K562 (cell line): ENCODE results near the gene ZNF862. TPM values are rescaled to one million over a fixed set of nuclear protein-coding genes. Genes with fewer than 3 reads are reported as not detected.

Experiments
- ADNP ChIP-seq: fragments of 200-800 bp; sonication (Bioruptor generic); IDR thresholded peaks from 2 replicates; pipeline ENCODE4 v1.6.1; 2016; ENCODE audit warnings: missing genetic modification characterization, missing compliant biosample characterization
- ARID2 ChIP-seq: fragments of 450-650 bp; IDR thresholded peaks from 2 replicates; pipeline ENCODE4 v1.6.1; 2017; ENCODE audit warnings: antibody characterized with exemption, mild to moderate bottlenecking
- BMI1 ChIP-seq: fragments of 150-350 bp; IDR thresholded peaks from 2 replicates; pipeline ENCODE4 v1.6.1; 2014; ENCODE audit warnings: low read length
- CBX2 ChIP-seq: fragments of 200-600 bp; sonication (generic); IDR thresholded peaks from one replicate; pipeline ENCODE4 v1.6.1; 2012; ENCODE audit warnings: mild to moderate bottlenecking, low read length, inconsistent platforms; ENCODE audit not compliant: insufficient read depth, poor library complexity, severe bottlenecking
- EP400 ChIP-seq: fragments of 450-650 bp; IDR thresholded peaks from 2 replicates; pipeline ENCODE4 v1.6.1; 2017; ENCODE audit warnings: antibody characterized with exemption, mild to moderate bottlenecking, moderate library complexity
- ESRRA ChIP-seq: fragments of 450-650 bp; IDR thresholded peaks from 2 replicates; pipeline ENCODE4 v1.6.1; 2014; ENCODE audit warnings: low read depth, mild to moderate bottlenecking, moderate library complexity, borderline replicate concordance
- MAFF ChIP-seq: IDR thresholded peaks from 2 replicates; pipeline ENCODE4 v1.6.1; 2012; ENCODE audit warnings: low read length, improper control_type of control experiment
- NFIC ChIP-seq: fragments of 450-650 bp; IDR thresholded peaks from 2 replicates; pipeline ENCODE4 v1.6.1; 2017; ENCODE audit warnings: mild to moderate bottlenecking, inconsistent platforms
- PCBP2 ChIP-seq: fragments of 200-400 bp; formaldehyde crosslinking; IDR thresholded peaks from 2 replicates; pipeline ENCODE4 v1.6.1; 2018; ENCODE audit warnings: low read length, low read depth, mild to moderate bottlenecking, moderate library complexity; ENCODE audit not compliant: poor library complexity, severe bottlenecking
- POLR2B ChIP-seq: fragments of 450-650 bp; IDR thresholded peaks from 2 replicates; pipeline ENCODE4 v1.6.1; 2018; ENCODE audit warnings: low read depth; ENCODE audit not compliant: partially characterized antibody
- RAD21 ChIP-seq, 2 experiments: fragments of 250-450 bp in 1 of 2; fragments of 450-650 bp in 1 of 2; sonication (Bioruptor Pico) in 1 of 2; formaldehyde crosslinking in 1 of 2; IDR thresholded peaks in 1 of 2; conservative IDR thresholded peaks in 1 of 2; 2 replicates each; pipeline versions ENCODE4 v1.4.0 to v1.8.0; 2020 to 2022; ENCODE audit warnings: mild to moderate bottlenecking in 2 of 2, moderate library complexity in 1 of 2
- RCOR1 ChIP-seq, 2 experiments: IDR thresholded peaks; 2 replicates each; pipeline ENCODE4 v1.6.1; 2012; ENCODE audit warnings: low read depth in 2 of 2, low read length in 2 of 2, borderline replicate concordance in 1 of 2, improper control_type of control experiment in 1 of 2
- SAFB ChIP-seq: fragments of 200-400 bp; formaldehyde crosslinking; IDR thresholded peaks from 2 replicates; pipeline ENCODE4 v1.6.1; 2017; ENCODE audit warnings: low read depth, low read length, borderline replicate concordance
- TGIF2 ChIP-seq: sonication (generic); formaldehyde crosslinking; IDR thresholded peaks from 2 replicates; pipeline ENCODE4 v1.8.1; 2022; ENCODE audit warnings: mild to moderate bottlenecking, missing genetic modification reagents, moderate library complexity
- ZNF239 ChIP-seq: fragments of 250-450 bp; sonication (Bioruptor Pico); IDR thresholded peaks from 2 replicates; pipeline ENCODE4 v1.4.0; 2020; ENCODE audit warnings: mild to moderate bottlenecking
- ZNF3 ChIP-seq: fragments of 250-450 bp; sonication (Bioruptor Pico); IDR thresholded peaks from 2 replicates; pipeline ENCODE4 v1.5.0; 2021; ENCODE audit warnings: mild to moderate bottlenecking, moderate library complexity
- ZNF431 ChIP-seq: sonication (generic); formaldehyde crosslinking; IDR thresholded peaks from 2 replicates; pipeline ENCODE4 v1.8.0; 2022; ENCODE audit warnings: mild to moderate bottlenecking, missing genetic modification reagents
- ZNF75A ChIP-seq: fragments of 450-650 bp; formaldehyde crosslinking; IDR thresholded peaks from 2 replicates; pipeline ENCODE4 v1.4.0; 2020; ENCODE audit warnings: mild to moderate bottlenecking
- ZNF79 ChIP-seq: fragments of 250-450 bp; sonication (Bioruptor Pico); IDR thresholded peaks from 2 replicates; pipeline ENCODE4 v1.4.0; 2020; ENCODE audit warnings: low read depth, mild to moderate bottlenecking, moderate library complexity
- polyA plus RNA-seq, 8 experiments: library from polyadenylated mRNA; depleted of rRNA in 4 of 8; stranded (reverse) in 5 of 8; unstranded in 3 of 8; fragments of >200 nt; fragmentation: Nextera tagmentation in 2 of 8; fragmentation: Illumina TruSeq in 1 of 8; extraction: Ambion mirVana in 2 of 8; extraction: Trizol in 1 of 8; gene quantifications; 2 replicates each; pipeline versions ENCODE4 v1.2.1 to v1.2.3, GENCODE V29; 2011 to 2014; ENCODE audit warnings: inconsistent platforms in 1 of 8, missing spikeins in 1 of 8
- total RNA-seq, 7 experiments: library from RNA; depleted of rRNA in 6 of 7; stranded (reverse); fragments of >200 nt in 6 of 7; fragmentation: Illumina TruSeq in 2 of 7; extraction: Trizol in 2 of 7; gene quantifications; 2 replicates each; pipeline versions ENCODE4 v1.2.1 to v1.2.3, GENCODE V29; 2011 to 2021; ENCODE audit warnings: low replicate concordance in 1 of 7
- TF ChIP-seq, protein P1 (sequence below): conservative IDR thresholded peaks from 2 replicates; pipeline ENCODE4 v1.6.1; 2011; ENCODE audit warnings: low read depth, mild to moderate bottlenecking, low read length; ENCODE audit not compliant: control insufficient read depth
- TF ChIP-seq, protein P2 (sequence below): fragments of 450-650 bp; IDR thresholded peaks from 2 replicates; pipeline ENCODE4 v1.7.0; 2016; ENCODE audit warnings: borderline replicate concordance
- TF ChIP-seq, protein P3 (sequence below): IDR thresholded peaks from 3 replicates; pipeline ENCODE4 v1.6.1; 2011; ENCODE audit warnings: borderline replicate concordance, mild to moderate bottlenecking; ENCODE audit not compliant: insufficient read length, insufficient read depth
- TF ChIP-seq, protein P4 (sequence below): sonication (generic); formaldehyde crosslinking; IDR thresholded peaks from 2 replicates; pipeline ENCODE4 v1.8.0; 2022; ENCODE audit warnings: missing genetic modification reagents, mild to moderate bottlenecking, borderline replicate concordance

Gene ZNF862
- total and polyA plus RNA-seq, 9 of the 15 experiments (the other 6 are each of a cell fraction or from before 2014, with no cell fraction given) = 1.1 to 3.9 (median 2.6) TPM

DNA sequence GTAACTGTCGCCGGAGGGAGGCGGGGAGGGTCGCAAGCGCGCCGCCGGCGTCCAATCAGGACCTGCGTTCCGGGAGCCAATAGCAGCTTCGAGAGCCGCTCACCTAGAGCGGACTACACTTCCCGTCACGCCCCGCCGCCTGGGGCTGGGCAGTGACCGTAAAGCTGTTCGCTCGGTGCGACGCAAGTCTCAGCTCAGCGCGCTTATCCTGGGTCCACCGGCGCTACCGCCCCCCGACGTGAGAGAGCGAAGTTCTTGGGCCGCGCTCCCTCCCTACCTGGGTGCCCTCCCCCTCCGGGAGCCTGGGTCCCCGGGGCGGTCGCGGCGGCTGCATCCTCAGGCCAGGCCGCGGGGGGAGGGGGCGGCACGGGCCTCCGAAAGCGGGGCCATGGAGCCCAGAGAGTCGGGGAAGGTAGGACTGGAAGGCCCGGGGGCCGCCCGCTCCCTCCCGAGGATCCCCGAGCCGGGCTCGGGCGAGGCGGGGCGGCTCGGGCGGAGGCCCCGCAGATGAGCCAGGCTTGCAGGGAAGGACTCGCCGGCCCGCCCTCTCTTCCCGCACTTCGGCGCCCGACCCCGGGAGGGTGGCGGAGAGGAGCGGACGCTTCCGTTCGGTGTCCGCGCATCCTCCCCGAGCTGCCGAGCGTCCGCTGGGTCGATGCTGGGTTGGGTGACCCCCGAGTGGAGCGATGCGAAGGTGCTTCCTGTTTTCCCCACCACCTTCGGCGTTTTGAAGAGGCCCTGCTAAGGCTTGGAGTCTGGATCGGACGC, at the start of gene ZNF862 (continued):
- TF ChIP-seq, protein P1, sequence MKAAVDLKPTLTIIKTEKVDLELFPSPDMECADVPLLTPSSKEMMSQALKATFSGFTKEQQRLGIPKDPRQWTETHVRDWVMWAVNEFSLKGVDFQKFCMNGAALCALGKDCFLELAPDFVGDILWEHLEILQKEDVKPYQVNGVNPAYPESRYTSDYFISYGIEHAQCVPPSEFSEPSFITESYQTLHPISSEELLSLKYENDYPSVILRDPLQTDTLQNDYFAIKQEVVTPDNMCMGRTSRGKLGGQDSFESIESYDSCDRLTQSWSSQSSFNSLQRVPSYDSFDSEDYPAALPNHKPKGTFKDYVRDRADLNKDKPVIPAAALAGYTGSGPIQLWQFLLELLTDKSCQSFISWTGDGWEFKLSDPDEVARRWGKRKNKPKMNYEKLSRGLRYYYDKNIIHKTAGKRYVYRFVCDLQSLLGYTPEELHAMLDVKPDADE = peak; percentile 99
- TF ChIP-seq MAFF (no peak), RCOR1 (IDR thresholded peaks at IDR 0.05; ENCODE audit: borderline replicate concordance in 1 of 2, low read depth in 2 of 2, low read length in 2 of 2) (peak in 1 of 2 experiments; percentile 70; a peak in 3 of 4 replicates), RAD21 (CRISPR knock-in tag; conservative IDR thresholded peaks at IDR 0.05 in 1 of 2, IDR thresholded peaks at IDR 0.05 in 1 of 2) (no peak), SAFB (no peak), BMI1 (0 out of 2 replicates have a peak, but pooled peaks have one; percentile 79), PCBP2 (no peak), POLR2B (peak; percentile 42), ZNF239 (CRISPR knock-in tag) (no peak), ZNF3 (CRISPR knock-in tag) (no peak), NFIC (peak; percentile 92), ZNF431 (CRISPR knock-in tag) (no peak), CBX2 (no peak), ESRRA (peak; percentile 97), TGIF2 (CRISPR knock-in tag) (peak; percentile 86; the same call in 1 of the 2 replicates), ZNF75A (CRISPR knock-in tag) (0 out of 2 replicates have a peak, but pooled peaks have one; percentile 51), ADNP (tag) (no peak), EP400 (no peak), ARID2 (no peak), ZNF79 (no peak)
- TF ChIP-seq, protein P2, sequence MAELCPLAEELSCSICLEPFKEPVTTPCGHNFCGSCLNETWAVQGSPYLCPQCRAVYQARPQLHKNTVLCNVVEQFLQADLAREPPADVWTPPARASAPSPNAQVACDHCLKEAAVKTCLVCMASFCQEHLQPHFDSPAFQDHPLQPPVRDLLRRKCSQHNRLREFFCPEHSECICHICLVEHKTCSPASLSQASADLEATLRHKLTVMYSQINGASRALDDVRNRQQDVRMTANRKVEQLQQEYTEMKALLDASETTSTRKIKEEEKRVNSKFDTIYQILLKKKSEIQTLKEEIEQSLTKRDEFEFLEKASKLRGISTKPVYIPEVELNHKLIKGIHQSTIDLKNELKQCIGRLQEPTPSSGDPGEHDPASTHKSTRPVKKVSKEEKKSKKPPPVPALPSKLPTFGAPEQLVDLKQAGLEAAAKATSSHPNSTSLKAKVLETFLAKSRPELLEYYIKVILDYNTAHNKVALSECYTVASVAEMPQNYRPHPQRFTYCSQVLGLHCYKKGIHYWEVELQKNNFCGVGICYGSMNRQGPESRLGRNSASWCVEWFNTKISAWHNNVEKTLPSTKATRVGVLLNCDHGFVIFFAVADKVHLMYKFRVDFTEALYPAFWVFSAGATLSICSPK = no peak
- TF ChIP-seq, protein P3, sequence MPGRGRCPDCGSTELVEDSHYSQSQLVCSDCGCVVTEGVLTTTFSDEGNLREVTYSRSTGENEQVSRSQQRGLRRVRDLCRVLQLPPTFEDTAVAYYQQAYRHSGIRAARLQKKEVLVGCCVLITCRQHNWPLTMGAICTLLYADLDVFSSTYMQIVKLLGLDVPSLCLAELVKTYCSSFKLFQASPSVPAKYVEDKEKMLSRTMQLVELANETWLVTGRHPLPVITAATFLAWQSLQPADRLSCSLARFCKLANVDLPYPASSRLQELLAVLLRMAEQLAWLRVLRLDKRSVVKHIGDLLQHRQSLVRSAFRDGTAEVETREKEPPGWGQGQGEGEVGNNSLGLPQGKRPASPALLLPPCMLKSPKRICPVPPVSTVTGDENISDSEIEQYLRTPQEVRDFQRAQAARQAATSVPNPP = no peak
- TF ChIP-seq, protein P4, sequence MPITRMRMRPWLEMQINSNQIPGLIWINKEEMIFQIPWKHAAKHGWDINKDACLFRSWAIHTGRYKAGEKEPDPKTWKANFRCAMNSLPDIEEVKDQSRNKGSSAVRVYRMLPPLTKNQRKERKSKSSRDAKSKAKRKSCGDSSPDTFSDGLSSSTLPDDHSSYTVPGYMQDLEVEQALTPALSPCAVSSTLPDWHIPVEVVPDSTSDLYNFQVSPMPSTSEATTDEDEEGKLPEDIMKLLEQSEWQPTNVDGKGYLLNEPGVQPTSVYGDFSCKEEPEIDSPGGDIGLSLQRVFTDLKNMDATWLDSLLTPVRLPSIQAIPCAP (CRISPR knock-in tag) = no peak
